GM23338 (cell line): ENCODE data around the gene DDX49.

Experiments
- CREB1 ChIP-seq: fragments of 250-450 bp; sonication (Bioruptor Pico); IDR thresholded peaks from 2 replicates; pipeline ENCODE4 v1.5.0; 2020; ENCODE audit warnings: low read depth, mild to moderate bottlenecking, moderate library complexity
- CTCF ChIP-seq, 2 experiments: fragments of 200-600 bp in 1 of 2; sonication (generic) in 1 of 2; conservative IDR thresholded peaks; 2 replicates each; pipeline versions ENCODE4 v1.5.1 to v1.6.1; 2016 to 2017; ENCODE audit warnings: antibody characterized with exemption in 2 of 2, low read depth in 2 of 2, mild to moderate bottlenecking in 2 of 2, moderate library complexity in 1 of 2
- ETS1 ChIP-seq: IDR thresholded peaks from 2 replicates; pipeline ENCODE4 v1.6.1; 2016; ENCODE audit warnings: antibody characterized with exemption
- EZH2 ChIP-seq: fragments of 200-600 bp; sonication (generic); IDR thresholded peaks from one replicate; pipeline ENCODE4 v1.8.0; 2017; ENCODE audit warnings: antibody characterized with exemption, mild to moderate bottlenecking, low read depth; ENCODE audit not compliant: unreplicated experiment
- EZH2phosphoT487 ChIP-seq: fragments of 200-600 bp; sonication (generic); IDR thresholded peaks from one replicate; pipeline ENCODE4 v1.8.1; 2018; ENCODE audit warnings: antibody characterized with exemption; ENCODE audit not compliant: unreplicated experiment
- JUNB ChIP-seq: IDR thresholded peaks from one replicate; pipeline ENCODE4 v1.6.1; 2016; ENCODE audit warnings: antibody characterized with exemption; ENCODE audit not compliant: unreplicated experiment
- NANOG ChIP-seq: IDR thresholded peaks from 2 replicates; pipeline ENCODE4 v1.6.1; 2016; ENCODE audit warnings: antibody characterized with exemption, borderline replicate concordance
- POLR2AphosphoS5 ChIP-seq: IDR thresholded peaks from 2 replicates; pipeline ENCODE4 v1.6.1; 2016; ENCODE audit warnings: antibody characterized with exemption, low read depth
- REST ChIP-seq: IDR thresholded peaks from one replicate; pipeline ENCODE4 v1.6.1; 2018; ENCODE audit warnings: antibody characterized with exemption; ENCODE audit not compliant: unreplicated experiment
- ZNF114 ChIP-seq: fragments of 250-450 bp; sonication (Bioruptor Pico); IDR thresholded peaks from 2 replicates; pipeline ENCODE4 v1.5.0; 2020; ENCODE audit warnings: mild to moderate bottlenecking, moderate library complexity
- ZNF462 ChIP-seq: fragments of 250-450 bp; sonication (Bioruptor Pico); IDR thresholded peaks from 2 replicates; pipeline ENCODE4 v1.5.0; 2020; ENCODE audit warnings: mild to moderate bottlenecking, moderate library complexity

- no peak for TF ChIP-seq CTCF (conservative IDR thresholded peaks at IDR 0.05; ENCODE audit: low read depth in 2 of 2)
- no peak for TF ChIP-seq EZH2phosphoT487
- TF ChIP-seq POLR2AphosphoS5: no peak
- no peak for TF ChIP-seq EZH2
- TF ChIP-seq ETS1: no peak
- no peak for TF ChIP-seq REST
- TF ChIP-seq CREB1 (CRISPR knock-in tag): no peak
- no peak for TF ChIP-seq JUNB
- TF ChIP-seq ZNF114: no peak
- TF ChIP-seq ZNF462 (CRISPR knock-in tag): no peak
- no peak for TF ChIP-seq NANOG
Observed at GRCh38 chr19:18960370-18960769, 40.9 kb downstream of the DDX49 start.
